Measurements from ENCODE around the gene ROR1.

DNA sequence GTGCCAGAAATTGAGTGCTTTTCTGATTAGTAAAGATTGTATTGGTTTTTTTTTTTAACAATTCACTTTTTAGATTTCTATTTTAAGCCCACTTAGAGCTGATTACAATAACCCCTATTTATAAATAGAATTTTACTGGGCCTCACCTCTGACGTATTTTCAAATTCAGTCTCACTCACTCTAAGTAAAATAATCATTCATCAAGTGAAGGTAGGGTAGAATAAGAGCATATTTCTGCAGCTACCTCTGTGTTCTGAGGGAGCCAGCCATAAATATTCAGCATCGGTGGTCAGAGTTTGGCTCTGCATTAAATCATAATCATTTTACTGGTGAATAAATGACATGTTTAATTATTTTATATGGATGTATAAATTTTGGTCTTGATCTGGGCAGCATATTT lies 333.8 kb downstream of the ROR1 start:
- TF ChIP-seq, protein P1, sequence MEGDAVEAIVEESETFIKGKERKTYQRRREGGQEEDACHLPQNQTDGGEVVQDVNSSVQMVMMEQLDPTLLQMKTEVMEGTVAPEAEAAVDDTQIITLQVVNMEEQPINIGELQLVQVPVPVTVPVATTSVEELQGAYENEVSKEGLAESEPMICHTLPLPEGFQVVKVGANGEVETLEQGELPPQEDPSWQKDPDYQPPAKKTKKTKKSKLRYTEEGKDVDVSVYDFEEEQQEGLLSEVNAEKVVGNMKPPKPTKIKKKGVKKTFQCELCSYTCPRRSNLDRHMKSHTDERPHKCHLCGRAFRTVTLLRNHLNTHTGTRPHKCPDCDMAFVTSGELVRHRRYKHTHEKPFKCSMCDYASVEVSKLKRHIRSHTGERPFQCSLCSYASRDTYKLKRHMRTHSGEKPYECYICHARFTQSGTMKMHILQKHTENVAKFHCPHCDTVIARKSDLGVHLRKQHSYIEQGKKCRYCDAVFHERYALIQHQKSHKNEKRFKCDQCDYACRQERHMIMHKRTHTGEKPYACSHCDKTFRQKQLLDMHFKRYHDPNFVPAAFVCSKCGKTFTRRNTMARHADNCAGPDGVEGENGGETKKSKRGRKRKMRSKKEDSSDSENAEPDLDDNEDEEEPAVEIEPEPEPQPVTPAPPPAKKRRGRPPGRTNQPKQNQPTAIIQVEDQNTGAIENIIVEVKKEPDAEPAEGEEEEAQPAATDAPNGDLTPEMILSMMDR (IDR thresholded peaks at IDR 0.05): no peak
- no peak for TF ChIP-seq POLR2A (IDR thresholded peaks at IDR 0.05)

Data from uterus (tissue), 2 donors.